ENCODE measurements around the gene REM1.
"Not testable (repeated sequence)": the region's sequence is repeated elsewhere in the genome, so short reads cannot be mapped to it uniquely, and the experiment has no call there.

REM1 gene, protein sequence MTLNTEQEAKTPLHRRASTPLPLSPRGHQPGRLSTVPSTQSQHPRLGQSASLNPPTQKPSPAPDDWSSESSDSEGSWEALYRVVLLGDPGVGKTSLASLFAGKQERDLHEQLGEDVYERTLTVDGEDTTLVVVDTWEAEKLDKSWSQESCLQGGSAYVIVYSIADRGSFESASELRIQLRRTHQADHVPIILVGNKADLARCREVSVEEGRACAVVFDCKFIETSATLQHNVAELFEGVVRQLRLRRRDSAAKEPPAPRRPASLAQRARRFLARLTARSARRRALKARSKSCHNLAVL

DNA sequence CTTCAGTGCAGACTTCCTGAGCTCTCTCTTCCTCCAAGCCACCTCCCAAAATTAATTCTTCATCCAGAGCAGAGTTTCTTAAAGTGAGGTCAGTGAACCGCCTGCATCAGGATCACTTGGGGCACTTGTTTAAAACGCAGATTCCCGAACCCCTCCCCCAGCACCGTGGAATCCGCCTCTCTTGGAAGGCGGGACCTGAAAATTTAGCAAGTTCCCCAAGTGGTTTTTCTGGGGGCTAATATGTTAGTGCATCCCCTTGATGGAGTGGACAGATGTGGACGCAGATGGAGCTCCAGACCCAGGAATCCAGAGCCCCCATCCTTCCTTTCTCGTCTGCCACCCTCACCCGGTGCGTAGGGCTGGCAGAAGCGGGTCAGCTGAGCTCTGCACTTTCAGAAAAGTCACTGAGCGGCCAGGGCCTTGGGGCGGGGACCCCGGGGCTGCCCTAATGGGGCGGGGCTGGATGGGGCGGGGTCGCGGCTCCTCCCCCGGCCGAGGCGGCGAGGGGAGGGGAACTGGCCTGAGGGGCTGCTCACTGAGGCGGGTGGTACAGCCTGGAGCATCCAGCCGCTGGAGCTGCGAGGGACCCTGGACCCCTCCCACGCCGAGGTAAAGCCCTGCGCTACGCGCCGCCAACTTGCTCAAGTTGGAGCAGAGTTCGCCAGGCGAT lies at the start of gene REM1, which contains the start of gene DEFB124:
TSS of gene REM1 (plus strand) at position 531 of the 670 bp plus-strand sequence. CDS start 1,158 bp downstream, outside the sequence.
TSS of gene DEFB124 (minus strand) at position 370 of the 670 bp plus-strand sequence. CDS start 2,114 bp downstream, outside the sequence.
- no peak for DNase-seq (ENCODE audit: low read depth in 2 of 2)

DNA sequence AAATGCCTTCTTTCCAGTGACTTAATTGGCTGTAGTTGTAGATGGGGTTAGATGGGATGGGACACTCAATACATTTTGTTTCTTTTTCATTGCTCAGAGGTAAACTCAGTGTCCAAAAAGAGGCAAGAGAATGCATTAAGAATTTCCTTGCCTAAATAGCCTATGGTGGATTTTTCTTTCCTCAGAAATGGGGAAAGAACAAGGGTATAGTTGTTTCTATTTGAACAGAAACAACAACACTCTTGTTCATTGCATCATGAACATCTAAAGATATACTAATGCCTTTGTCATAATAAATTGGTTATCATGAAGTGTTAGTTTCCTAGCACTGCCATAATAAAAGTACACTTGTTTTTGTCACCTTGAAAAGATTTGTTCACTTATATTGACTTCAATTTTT lies 49.3 kb upstream of the REM1 start:
- no peak for DNase-seq (ENCODE audit: low read depth in 2 of 2)

DNA sequence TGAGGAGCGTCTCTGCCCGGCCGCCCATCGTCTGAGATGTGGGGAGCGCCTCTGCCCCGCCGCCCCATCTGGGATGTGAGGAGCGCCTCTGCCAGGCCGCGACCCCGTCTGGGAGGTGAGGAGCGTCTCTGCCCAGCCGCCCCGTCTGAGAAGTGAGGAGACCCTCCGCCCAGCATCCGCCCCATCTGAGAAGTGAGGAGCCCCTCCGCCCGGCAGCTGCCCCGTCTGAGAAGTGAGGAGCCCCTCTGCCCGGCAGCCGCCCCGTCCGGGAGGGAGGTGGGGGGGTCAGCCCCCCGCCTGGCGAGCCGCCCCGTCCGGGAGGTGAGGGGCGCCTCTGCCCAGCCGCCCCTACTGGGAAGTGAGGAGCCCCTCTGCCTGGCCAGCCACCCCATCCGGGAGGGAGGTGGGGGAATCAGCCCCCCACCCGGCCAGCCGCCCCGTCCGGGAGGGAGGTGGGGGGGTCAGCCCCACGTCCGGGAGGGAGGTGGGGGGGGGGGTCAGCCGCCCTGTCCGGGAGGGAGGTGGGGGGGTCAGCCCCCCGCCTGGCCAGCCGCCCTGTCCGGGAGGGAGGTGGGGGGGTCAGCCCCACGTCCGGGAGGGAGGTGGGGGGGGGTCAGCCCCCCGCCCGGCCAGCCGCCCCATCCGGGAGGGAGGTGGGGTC lies 48.1 kb upstream of the REM1 start:
- not testable (repeated sequence) for DNase-seq (ENCODE audit: low read depth in 2 of 2)

DNA sequence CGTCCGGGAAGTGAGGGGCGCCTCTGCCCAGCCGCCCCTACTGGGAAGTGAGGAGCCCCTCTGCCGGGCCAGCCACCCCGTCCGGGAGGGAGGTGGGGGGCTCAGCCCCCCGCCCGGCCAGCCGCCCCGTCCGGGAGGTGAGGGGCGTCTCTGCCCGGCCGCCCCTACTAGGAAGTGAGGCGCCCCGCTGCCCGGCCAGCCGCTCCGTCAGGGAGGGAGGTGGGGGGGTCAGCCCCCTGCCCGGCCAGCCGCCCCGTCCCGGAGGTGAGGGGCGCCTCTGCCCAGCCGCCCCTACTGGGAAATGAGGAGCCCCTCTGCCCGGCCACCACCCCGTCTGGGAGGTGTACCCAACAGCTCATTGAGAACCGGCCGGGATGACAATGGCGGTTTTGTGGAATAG lies 47.5 kb upstream of the REM1 start:
- DNase-seq (ENCODE audit: low read depth in 2 of 2) = not testable (repeated sequence)

DNA sequence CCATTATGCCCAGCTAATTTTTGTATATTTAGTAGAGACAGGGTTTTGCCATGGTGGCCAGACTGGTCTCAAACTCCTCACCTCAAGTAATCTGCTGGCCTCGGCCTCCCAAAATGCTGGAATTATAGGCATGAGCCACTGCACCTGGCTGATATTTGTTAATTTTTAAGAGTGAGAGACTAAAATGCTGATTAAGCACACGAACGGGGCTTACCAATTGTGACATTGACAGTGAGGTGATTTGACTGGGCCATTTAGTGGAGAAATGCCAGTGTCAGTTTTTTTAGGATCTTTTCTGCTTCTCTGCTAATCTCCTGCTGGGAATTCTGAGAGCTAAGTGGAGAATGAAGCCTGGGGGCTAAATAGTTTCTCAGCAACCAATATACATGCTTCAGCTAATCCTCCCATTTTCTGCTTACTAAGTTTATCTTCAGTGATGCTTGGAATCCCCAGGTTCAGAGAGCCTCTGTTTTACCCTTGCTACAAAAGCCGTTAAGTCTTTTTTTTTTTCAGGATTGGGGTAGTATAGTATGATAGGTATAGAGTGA lies 44.4 kb upstream of the REM1 start:
- DNase-seq (ENCODE audit: low read depth in 2 of 2) = no peak

DNA sequence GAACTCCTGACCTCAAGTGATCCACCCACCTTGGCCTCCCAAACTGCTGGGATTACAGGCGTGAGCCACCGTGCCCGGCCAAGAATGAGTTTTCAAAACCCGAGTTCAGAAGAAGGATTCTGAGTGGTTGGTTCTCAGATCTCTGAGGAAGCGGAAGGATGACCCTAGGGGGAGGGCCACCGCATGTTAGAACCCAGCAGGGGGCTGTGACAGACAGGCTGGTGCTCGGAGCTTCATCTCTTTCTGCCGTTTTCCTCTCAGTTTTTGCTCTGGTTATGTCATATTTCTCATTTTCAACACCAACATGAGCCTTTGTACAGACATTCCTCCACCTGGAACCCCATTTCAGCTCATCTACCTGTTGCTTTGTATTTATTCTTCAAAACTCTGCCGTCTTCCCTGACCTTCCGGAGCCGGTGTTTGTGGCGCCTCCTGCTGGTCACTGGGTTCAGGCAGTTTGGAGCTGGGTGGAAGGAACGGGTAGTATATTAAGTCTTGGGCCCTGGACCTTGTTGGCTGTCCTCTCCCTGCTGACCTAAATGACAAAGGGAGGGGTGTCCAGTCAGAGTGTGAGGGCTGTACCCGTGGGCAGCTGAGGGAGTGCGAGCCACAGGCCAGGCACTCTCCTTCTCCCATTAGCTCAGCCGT lies 35.0 kb upstream of the REM1 start, which contains the start of gene DEFB123:
TSS of gene DEFB123 (plus strand) at position 621 of the 648 bp plus-strand sequence. CDS start 67 bp downstream, outside the sequence.
- no peak for DNase-seq (ENCODE audit: low read depth in 2 of 2)

DNA sequence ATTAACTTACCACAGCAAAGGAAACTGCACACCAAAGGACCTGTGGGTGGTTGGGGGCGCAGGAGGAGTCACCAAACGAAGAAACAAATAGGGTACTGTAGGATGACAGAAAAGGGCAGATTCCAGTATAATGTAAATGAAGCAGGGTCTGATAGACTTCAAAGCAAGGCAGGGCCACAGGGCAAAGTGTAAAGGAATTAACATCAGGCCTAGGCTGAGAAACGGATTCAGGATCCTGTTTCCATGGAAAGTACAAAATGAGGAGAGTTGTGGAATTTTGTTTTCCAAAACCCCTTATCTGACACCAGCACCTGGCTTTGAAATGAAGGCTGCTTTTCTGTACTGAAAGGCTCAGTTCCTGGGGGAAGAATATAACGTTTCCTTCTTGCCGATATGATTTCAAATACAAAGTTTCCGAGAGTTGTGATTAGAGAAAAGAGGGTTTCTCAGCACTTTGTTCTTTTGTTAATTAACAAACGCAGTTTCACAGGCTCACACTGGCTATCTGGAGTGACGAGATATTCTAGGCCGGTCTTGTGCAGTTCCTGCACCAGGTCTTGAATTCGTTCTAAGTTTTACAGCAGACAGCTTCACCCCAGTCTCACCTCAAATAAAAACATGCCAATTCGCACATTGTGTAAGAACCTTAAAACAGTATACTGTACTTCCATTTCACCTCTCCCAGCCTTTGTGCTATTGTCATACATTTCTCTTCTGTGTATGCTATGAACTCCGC lies 28.8 kb upstream of the REM1 start:
- DNase-seq (ENCODE audit: low read depth in 2 of 2) = no peak

DNA sequence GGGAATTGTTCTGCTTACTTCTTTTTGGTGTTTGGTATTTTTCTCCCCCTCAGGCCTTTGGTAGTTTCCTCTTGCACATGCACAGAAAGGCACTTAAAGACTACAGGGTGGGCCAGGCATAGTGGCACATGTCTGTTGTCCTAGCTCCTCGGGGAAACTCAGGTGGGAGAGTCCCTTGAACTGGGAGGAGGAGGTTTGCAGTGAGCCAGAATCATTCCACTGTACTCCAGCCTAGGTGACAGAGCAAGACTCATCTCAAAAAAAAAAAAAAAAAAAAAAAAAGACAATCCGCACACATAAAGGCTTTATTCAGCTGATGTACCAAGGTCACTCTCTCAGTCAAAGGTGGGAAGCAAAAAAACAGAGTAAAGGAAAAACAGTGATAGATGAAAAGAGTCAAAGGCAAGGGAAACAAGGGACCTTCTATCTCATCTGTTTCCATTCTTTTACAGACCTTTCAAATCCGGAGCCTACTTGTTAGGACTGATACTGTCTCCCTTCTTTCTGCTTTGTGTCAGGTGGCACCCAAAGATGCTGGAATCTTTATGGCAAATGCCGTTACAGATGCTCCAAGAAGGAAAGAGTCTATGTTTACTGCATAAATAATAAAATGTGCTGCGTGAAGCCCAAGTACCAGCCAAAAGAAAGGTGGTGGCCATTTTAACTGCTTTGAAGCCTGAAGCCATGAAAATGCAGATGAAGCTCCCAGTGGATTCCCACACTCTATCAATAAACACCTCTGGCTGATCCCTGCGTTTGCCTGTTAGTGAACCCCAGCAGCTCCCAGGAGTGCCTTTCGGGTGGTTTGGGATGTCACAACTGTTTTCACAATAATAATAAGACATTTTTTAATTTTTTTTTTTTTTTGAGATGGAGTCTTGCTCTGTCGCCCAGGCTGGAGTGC lies 25.3 kb upstream of the REM1 start:
- DNase-seq (ENCODE audit: low read depth in 2 of 2) = no peak

DNA sequence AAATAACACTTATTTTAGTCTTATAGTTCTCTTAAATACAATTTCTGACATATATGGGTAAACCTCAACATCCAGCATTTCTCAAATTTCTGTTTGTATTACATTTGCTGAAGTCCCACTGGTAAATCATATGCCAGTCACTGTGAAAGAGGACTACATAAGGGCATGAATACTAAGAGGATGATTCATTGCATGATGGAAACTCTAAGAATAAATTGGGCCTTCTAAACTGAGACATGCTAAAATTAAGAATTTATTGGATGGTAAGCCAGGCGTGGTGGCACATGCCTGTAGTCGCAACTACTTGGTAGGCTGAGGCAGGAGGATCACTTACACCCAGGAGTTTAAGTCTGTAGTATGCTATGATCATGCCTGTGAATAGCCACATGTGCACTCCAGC lies 22.5 kb upstream of the REM1 start:
- DNase-seq (ENCODE audit: low read depth in 2 of 2) = no peak

DNA sequence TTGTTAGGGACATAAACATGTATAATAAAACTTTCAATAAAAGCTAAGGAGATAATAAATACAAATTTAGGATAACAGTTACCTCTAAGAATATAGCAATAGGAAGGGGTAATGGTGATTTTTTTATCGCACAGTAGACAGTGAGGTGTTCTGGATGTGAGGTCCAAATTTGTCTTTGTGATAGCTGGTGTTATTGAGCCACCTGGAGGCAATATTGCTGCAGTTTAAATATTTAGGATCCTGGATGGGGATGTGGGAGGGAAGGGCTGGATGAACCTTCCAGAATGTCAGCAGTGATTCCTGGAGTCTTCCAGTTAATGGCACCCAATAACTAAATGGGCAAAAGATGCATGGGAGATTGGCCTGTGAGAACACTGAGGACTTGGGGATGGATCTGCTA lies 20.7 kb upstream of the REM1 start:
- DNase-seq (ENCODE audit: low read depth in 2 of 2) = no peak

DNA sequence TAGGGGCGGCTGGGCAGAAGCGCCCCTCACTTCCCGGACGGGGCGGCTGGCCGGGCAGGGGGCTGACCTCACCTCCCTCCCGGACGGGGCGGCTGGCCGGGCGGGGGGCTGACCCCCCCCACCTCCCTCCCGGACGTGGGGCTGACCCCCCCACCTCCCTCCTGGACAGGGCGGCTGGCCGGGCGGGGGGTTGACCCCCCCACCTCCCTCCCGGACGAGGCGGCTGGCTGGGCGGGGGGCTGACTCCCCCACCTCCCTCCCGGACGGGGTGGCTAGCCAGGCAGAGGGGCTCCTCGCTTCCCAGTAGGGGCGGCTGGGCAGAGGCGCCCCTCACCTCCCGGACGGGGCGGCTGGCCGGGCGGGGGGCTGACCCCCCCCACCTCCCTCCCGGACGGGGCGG lies 4.1 kb upstream of the REM1 start:
- DNase-seq (ENCODE audit: low read depth in 2 of 2) = not testable (repeated sequence)

DNA sequence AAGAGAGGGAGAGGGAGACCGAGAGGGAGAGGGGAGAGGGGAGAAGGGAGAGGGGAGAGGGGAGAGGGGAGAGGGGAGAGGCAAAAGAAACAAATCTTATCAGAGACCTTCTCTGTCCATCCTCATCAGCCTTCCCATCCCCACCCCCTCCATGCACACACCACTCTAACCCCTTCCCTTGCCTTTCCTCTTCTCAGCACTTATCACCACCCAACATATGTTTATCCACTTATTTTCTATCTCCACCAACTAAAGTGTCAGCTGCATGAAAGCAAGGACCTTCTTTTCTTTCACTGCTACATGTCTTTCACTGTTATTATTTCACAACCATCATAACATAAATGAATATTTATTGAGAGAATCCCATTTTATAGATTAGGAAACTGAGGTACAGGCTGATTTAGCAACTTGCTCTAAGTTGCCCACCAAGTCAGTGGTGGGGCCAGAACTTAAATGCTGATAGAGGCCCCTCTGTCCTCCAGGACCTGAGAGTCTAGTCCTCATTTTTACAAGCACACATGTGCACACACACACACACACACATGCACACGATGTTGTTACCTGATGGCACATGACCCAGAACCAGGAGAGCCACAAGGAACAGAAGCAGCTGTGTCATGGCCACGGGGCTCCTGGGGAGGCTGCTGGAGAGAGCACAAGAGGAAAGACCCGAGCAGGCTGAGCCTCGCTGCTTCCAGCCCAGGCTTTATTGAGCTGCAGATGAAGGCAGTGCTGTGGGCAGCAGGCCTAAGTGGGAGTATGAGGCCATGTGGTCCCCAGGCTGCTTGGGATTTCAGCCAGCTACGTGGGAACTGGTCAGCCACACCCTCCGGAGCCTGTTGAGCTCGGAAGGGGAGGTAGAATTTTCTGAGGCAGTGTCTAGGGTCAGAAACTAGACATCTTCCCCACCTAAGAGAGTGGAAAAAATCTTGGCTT lies 2.4 kb upstream of the REM1 start:
- DNase-seq (ENCODE audit: low read depth in 2 of 2) = no peak

DNA sequence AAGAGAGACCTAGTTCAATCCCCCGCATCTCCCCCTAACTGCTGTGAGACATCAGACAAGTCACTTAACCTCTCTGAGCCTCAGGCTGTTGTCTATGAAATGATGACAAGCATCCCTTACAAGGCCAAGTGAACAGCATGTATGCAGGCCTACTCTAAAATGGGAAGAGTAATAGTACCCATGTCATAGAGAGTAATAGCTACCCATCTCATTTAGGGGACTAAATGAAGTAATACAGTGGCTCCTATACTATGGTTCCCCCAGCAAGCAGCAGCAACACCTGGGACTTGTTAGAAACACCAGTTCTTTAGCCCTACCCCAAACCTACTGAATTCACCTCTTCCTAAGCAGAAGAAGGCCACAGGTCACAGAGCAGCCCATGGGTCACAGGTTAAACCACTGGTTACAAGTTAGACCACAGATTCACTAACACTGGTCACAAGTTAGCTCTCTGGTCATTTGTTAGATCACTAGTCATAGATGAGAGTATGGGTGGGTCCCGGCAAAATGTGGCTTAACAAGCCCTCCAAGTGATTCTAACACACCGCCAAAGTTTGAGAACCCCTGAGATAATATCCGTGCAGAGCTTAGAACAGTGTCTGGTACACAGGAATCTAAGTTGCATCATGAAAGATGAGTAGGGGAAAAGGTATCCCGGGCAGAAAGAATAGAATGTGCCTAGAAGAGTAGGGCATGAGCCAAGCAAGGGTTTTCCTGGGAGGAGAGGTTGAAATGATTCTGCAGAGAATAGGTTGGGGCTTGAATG lies 1.6 kb upstream of the REM1 start:
- DNase-seq (ENCODE audit: low read depth in 2 of 2) = no peak

DNA sequence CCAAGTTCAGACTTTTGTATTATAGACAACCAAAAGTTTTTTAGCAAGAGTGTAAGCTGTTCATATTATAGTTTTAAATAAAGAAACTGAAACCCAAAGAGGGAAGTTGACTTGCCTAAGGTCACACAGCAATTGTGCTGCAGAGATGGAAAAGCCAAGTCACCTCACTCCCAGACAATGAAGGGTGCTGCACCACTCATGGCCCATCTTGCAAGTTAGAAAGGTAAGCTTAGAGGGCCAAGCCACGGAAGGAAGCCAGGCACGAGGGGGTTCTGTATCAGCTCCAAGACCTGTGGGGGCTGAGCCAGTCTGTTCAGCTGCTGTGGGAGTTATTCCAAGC lies 1.0 kb upstream of the REM1 start:
- no peak for DNase-seq (ENCODE audit: low read depth in 2 of 2)

DNA sequence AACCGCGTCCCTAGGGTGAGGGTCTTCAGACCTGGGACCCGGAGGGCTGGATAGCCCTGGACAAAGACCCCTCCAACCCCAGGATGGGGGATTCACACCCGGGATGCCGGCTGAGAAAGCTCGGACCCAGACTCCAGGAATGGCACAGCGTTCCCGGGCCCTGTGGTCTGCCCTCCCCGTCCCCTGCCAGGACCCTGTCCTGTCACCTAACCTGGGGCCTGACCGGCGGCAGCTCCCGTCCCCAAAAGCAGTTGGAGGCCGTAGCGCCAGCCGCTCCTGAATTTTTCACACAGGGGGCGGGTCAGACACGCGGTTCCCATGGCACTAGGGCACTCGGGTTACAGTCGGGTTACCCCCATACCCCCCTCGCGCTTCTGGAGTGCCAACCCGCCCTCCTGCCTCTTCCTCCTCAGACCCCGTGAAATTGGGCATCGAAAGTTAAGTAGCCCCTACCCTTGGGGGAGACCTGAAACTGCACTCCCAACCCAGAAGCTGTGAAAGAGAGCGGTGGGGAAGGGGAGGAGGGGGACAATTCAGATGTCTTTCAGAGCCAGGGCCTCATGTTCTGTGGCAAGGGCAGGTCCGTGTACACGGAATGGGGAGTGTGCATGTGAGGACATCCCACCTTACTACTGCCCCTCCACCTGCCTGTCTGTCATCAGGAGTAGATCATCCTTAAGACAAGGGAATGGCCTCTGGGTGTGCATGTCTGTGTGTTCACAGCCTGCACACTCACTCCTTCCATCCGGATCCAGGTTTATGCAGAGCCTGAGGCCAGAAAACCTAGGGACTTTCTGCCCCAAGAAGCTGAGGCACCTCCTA lies 595 bp downstream of the REM1 start:
- no peak for DNase-seq (ENCODE audit: low read depth in 2 of 2)

DNA sequence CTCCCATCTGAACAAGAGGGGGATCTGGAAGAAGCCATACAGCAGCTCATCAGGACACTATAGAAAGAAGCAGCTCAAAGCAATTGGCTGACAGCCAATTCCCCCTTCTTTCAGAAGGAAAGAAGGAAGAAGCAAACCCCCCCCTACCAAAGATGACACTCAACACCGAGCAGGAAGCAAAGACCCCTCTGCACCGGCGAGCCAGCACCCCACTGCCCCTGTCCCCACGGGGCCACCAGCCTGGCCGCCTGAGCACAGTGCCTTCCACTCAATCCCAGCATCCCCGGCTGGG lies 1.2 kb downstream of the REM1 start:
- DNase-seq (ENCODE audit: low read depth in 2 of 2) = no peak

DNA sequence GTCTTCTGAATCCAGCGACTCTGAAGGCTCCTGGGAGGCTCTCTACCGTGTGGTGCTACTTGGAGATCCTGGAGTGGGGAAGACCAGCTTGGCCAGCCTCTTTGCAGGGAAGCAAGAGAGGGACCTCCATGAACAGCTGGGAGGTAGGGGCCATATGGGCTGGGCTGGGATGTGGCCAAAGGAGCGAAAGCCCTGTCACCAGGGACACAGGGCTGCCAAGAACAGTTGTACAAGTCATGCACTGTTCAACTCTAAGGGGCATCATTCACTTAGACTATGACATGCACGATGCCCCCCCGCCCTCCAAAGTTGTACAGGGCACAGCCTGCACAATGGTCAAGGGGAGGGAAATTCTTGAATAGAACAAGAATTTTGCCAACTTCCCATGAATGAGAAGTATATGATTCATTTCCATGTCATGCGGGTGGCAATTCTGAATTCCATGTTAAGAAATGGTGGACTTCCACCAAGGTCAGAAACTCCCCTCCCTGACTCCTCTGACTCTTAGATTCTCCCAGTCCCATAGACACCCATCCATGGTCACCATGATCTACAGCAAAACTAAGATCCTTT lies 1.6 kb downstream of the REM1 start:
- no peak for DNase-seq (ENCODE audit: low read depth in 2 of 2)

All from stimulated activated CD8-positive, alpha-beta memory T cell treated with anti-CD3 and anti-CD28 coated beads, Interleukin-7, amount 100 ng/mL, for 1 hour (primary cell).